ENCODE results near the gene ITCH.
"Not testable (repeated sequence)": the region's sequence is repeated elsewhere in the genome, so short reads cannot be mapped to it uniquely, and the experiment has no call there.

The ITCH gene

GRCh38 chr20:34432663-34433062 is 69.6 kb downstream of the ITCH start:
- DNase-seq; H3K9me3 ChIP-seq (ENCODE audit: control extremely low read depth in 1 of 5, control insufficient read depth in 4 of 5, insufficient read depth in 2 of 5, low read depth in 1 of 5, low read length in 4 of 5); H3K27ac ChIP-seq (ENCODE audit: insufficient read depth in 1 of 2, low read depth in 1 of 2, low read length in 2 of 2, poor library complexity in 1 of 2, severe bottlenecking in 2 of 2); H3K27me3 ChIP-seq (replicated peaks in 2 of 5; ENCODE audit: control insufficient read depth in 4 of 5, insufficient read depth in 5 of 5, low read length in 4 of 5); H3K4me3 ChIP-seq (ENCODE audit: control insufficient read depth in 1 of 7, extremely low read depth in 1 of 7, insufficient read depth in 4 of 7, low read depth in 2 of 7, low read length in 6 of 7); POLR2A ChIA-PET: not testable (repeated sequence)
- CTCF ChIA-PET, result interaction anchor here (0.8 kb wide), 1 partner anchor 12 kb away, joined by 5 read pairs; no protein-coding TSS in a partner anchor
- 80% methylated on average over 1 of the region's 6 CpGs for WGBS (ENCODE audit: insufficient coverage)
- Histone ChIP-seq H3K36me3 (ENCODE audit: control insufficient read depth in 4 of 4, insufficient read depth in 4 of 4, low read length in 3 of 4) (peaks cover 2 to 22% (median 8%) of the 10 kb centered on the region in 4 experiments), H3K4me1 (ENCODE audit: control extremely low read depth in 1 of 4, control insufficient read depth in 4 of 4, insufficient read depth in 4 of 4, low read length in 3 of 4) (peaks cover under 1 to 15% (median 9%) of the 10 kb centered on the region in 4 experiments)

- no peaks in the 10 kb centered on the region for H3K27me3 ChIP-seq (replicated peaks in 2 of 5; ENCODE audit: control insufficient read depth in 4 of 5, insufficient read depth in 5 of 5, low read length in 4 of 5)
- no peaks in the 10 kb centered on the region for H3K9me3 ChIP-seq (ENCODE audit: control extremely low read depth in 1 of 5, control insufficient read depth in 4 of 5, insufficient read depth in 2 of 5, low read depth in 1 of 5, low read length in 4 of 5)
- 100% methylated on average over 2 of the region's 5 CpGs for WGBS (ENCODE audit: insufficient coverage)
- CTCF ChIA-PET, result no interaction called here
- POLR2A ChIA-PET, result no interaction called here
- H3K4me3 ChIP-seq (ENCODE audit: control insufficient read depth in 1 of 7, extremely low read depth in 1 of 7, insufficient read depth in 4 of 7, low read depth in 2 of 7, low read length in 6 of 7), result no peak overlapping the region
- H3K4me1 ChIP-seq (ENCODE audit: control extremely low read depth in 1 of 4, control insufficient read depth in 4 of 4, insufficient read depth in 4 of 4, low read length in 3 of 4), result peaks cover 2 to 19% (median 12%) of the 10 kb centered on the region in 4 experiments
- DNase-seq, result no peak
- H3K36me3 ChIP-seq (ENCODE audit: control insufficient read depth in 4 of 4, insufficient read depth in 4 of 4, low read length in 3 of 4), result peaks cover 2 to 28% (median 12%) of the 10 kb centered on the region in 4 experiments
- no peak overlapping the region for H3K27ac ChIP-seq (ENCODE audit: insufficient read depth in 1 of 2, low read depth in 1 of 2, low read length in 2 of 2, poor library complexity in 1 of 2, severe bottlenecking in 2 of 2)
Measured at GRCh38 chr20:34433391-34433790, 70.3 kb downstream of the ITCH start.

GRCh38 chr20:34435589-34435988 is 72.5 kb downstream of the ITCH start:
- Histone ChIP-seq H3K36me3 (ENCODE audit: control insufficient read depth in 4 of 4, insufficient read depth in 4 of 4, low read length in 3 of 4) (peaks cover 5 to 35% (median 21%) of the 10 kb centered on the region in 4 experiments), H3K27ac (ENCODE audit: insufficient read depth in 1 of 2, low read depth in 1 of 2, low read length in 2 of 2, poor library complexity in 1 of 2, severe bottlenecking in 2 of 2) (peak overlapping the region in 1 of 2 experiments; percentile 56), H3K27me3 (replicated peaks in 2 of 5; ENCODE audit: control insufficient read depth in 4 of 5, insufficient read depth in 5 of 5, low read length in 4 of 5) (no peaks in the 10 kb centered on the region), H3K4me3 (ENCODE audit: control insufficient read depth in 1 of 7, extremely low read depth in 1 of 7, insufficient read depth in 4 of 7, low read depth in 2 of 7, low read length in 6 of 7) (no peak overlapping the region), H3K9me3 (ENCODE audit: control extremely low read depth in 1 of 5, control insufficient read depth in 4 of 5, insufficient read depth in 2 of 5, low read depth in 1 of 5, low read length in 4 of 5) (no peaks in the 10 kb centered on the region), H3K4me1 (ENCODE audit: control extremely low read depth in 1 of 4, control insufficient read depth in 4 of 4, insufficient read depth in 4 of 4, low read length in 3 of 4) (peaks cover 2 to 19% (median 14%) of the 10 kb centered on the region in 4 experiments)
- 75% methylated on average over 1 of the region's 1 CpG for WGBS (ENCODE audit: insufficient coverage)
- ChIA-PET CTCF (interaction anchor here (1.2 to 2.2 kb wide), 2 partner anchors 42 to 123 kb away, joined by 3 to 10 read pairs; no protein-coding TSS in a partner anchor), POLR2A (no interaction called here)
- no peak for DNase-seq

GRCh38 chr20:34437330-34437986 is 74.4 kb downstream of the ITCH start:
- Histone ChIP-seq H3K9me3 (ENCODE audit: control extremely low read depth in 1 of 5, control insufficient read depth in 4 of 5, insufficient read depth in 2 of 5, low read depth in 1 of 5, low read length in 4 of 5) (no peaks in the 10 kb centered on the region), H3K4me1 (ENCODE audit: control extremely low read depth in 1 of 4, control insufficient read depth in 4 of 4, insufficient read depth in 4 of 4, low read length in 3 of 4) (peaks cover 2 to 19% (median 14%) of the 10 kb centered on the region in 4 experiments), H3K27ac (ENCODE audit: insufficient read depth in 1 of 2, low read depth in 1 of 2, low read length in 2 of 2, poor library complexity in 1 of 2, severe bottlenecking in 2 of 2) (peak overlapping the region in 1 of 2 experiments; percentile 40), H3K27me3 (replicated peaks in 2 of 5; ENCODE audit: control insufficient read depth in 4 of 5, insufficient read depth in 5 of 5, low read length in 4 of 5) (no peaks in the 10 kb centered on the region), H3K36me3 (ENCODE audit: control insufficient read depth in 4 of 4, insufficient read depth in 4 of 4, low read length in 3 of 4) (peaks cover 8 to 46% (median 29%) of the 10 kb centered on the region in 4 experiments), H3K4me3 (ENCODE audit: control insufficient read depth in 1 of 7, extremely low read depth in 1 of 7, insufficient read depth in 4 of 7, low read depth in 2 of 7, low read length in 6 of 7) (peak overlapping the region in 2 of 7 experiments; percentile 25 to 38)
- WGBS (ENCODE audit: insufficient coverage), result 74% methylated on average over 4 of the region's 6 CpGs
- DNase-seq, result peak in 1 of 3 donors; percentile 14
- ChIA-PET POLR2A (interaction anchor here (0.7 kb wide), 1 partner anchor 37 kb away, joined by 4 read pairs; no protein-coding TSS in a partner anchor), CTCF (interaction anchor here (0.6 to 2.2 kb wide), 6 partner anchors 10 to 572 kb away, joined by 3 to 10 read pairs (median 4); no protein-coding TSS in a partner anchor)

GRCh38 chr20:34439168-34439567 is 76.1 kb downstream of the ITCH start:
- peaks cover 8 to 52% (median 33%) of the 10 kb centered on the region in 4 experiments for H3K36me3 ChIP-seq (ENCODE audit: control insufficient read depth in 4 of 4, insufficient read depth in 4 of 4, low read length in 3 of 4)
- ChIA-PET CTCF (interaction anchor here (2.2 kb wide), 1 partner anchor 15 kb away, joined by 4 read pairs; no protein-coding TSS in a partner anchor), POLR2A (no interaction called here)
- no peak overlapping the region for H3K4me3 ChIP-seq (ENCODE audit: control insufficient read depth in 1 of 7, extremely low read depth in 1 of 7, insufficient read depth in 4 of 7, low read depth in 2 of 7, low read length in 6 of 7)
- H3K9me3 ChIP-seq (ENCODE audit: control extremely low read depth in 1 of 5, control insufficient read depth in 4 of 5, insufficient read depth in 2 of 5, low read depth in 1 of 5, low read length in 4 of 5), result no peaks in the 10 kb centered on the region
- H3K27me3 ChIP-seq (replicated peaks in 2 of 5; ENCODE audit: control insufficient read depth in 4 of 5, insufficient read depth in 5 of 5, low read length in 4 of 5), result no peaks in the 10 kb centered on the region
- 100% methylated on average over 1 of the region's 5 CpGs for WGBS (ENCODE audit: insufficient coverage)
- peaks cover 2 to 19% (median 14%) of the 10 kb centered on the region in 4 experiments for H3K4me1 ChIP-seq (ENCODE audit: control extremely low read depth in 1 of 4, control insufficient read depth in 4 of 4, insufficient read depth in 4 of 4, low read length in 3 of 4)
- H3K27ac ChIP-seq (ENCODE audit: insufficient read depth in 1 of 2, low read depth in 1 of 2, low read length in 2 of 2, poor library complexity in 1 of 2, severe bottlenecking in 2 of 2), result no peak overlapping the region
- DNase-seq, result no peak

- H3K27me3 ChIP-seq (replicated peaks in 2 of 5; ENCODE audit: control insufficient read depth in 4 of 5, insufficient read depth in 5 of 5, low read length in 4 of 5); POLR2A ChIA-PET; H3K9me3 ChIP-seq (ENCODE audit: control extremely low read depth in 1 of 5, control insufficient read depth in 4 of 5, insufficient read depth in 2 of 5, low read depth in 1 of 5, low read length in 4 of 5); DNase-seq; H3K4me3 ChIP-seq (ENCODE audit: control insufficient read depth in 1 of 7, extremely low read depth in 1 of 7, insufficient read depth in 4 of 7, low read depth in 2 of 7, low read length in 6 of 7); H3K27ac ChIP-seq (ENCODE audit: insufficient read depth in 1 of 2, low read depth in 1 of 2, low read length in 2 of 2, poor library complexity in 1 of 2, severe bottlenecking in 2 of 2); CTCF ChIA-PET: not testable (repeated sequence)
- Histone ChIP-seq H3K36me3 (ENCODE audit: control insufficient read depth in 4 of 4, insufficient read depth in 4 of 4, low read length in 3 of 4) (peaks cover 11 to 70% (median 48%) of the 10 kb centered on the region in 4 experiments), H3K4me1 (ENCODE audit: control extremely low read depth in 1 of 4, control insufficient read depth in 4 of 4, insufficient read depth in 4 of 4, low read length in 3 of 4) (peaks cover 5 to 26% (median 17%) of the 10 kb centered on the region in 4 experiments)
- WGBS (ENCODE audit: insufficient coverage), result 100% methylated on average over 3 of the region's 3 CpGs
Measured at GRCh38 chr20:34441423-34441822, 78.3 kb downstream of the ITCH start.

GRCh38 chr20:34443546-34443945 is 80.5 kb downstream of the ITCH start:
- H3K4me3 ChIP-seq (ENCODE audit: control insufficient read depth in 1 of 7, extremely low read depth in 1 of 7, insufficient read depth in 4 of 7, low read depth in 2 of 7, low read length in 6 of 7), result no peak overlapping the region
- peaks cover 15 to 74% (median 49%) of the 10 kb centered on the region in 4 experiments for H3K36me3 ChIP-seq (ENCODE audit: control insufficient read depth in 4 of 4, insufficient read depth in 4 of 4, low read length in 3 of 4)
- no peaks in the 10 kb centered on the region for H3K9me3 ChIP-seq (ENCODE audit: control extremely low read depth in 1 of 5, control insufficient read depth in 4 of 5, insufficient read depth in 2 of 5, low read depth in 1 of 5, low read length in 4 of 5)
- peaks cover 0 to 13% (median 5%) of the 10 kb centered on the region in 4 experiments for H3K4me1 ChIP-seq (ENCODE audit: control extremely low read depth in 1 of 4, control insufficient read depth in 4 of 4, insufficient read depth in 4 of 4, low read length in 3 of 4)
- no CpG with 5 or more reads among the region's 3 CpGs for whole genome bisulfite sequencing (ENCODE audit: insufficient coverage)
- no peak for DNase-seq
- POLR2A ChIA-PET, result no interaction called here
- no peaks in the 10 kb centered on the region for H3K27me3 ChIP-seq (replicated peaks in 2 of 5; ENCODE audit: control insufficient read depth in 4 of 5, insufficient read depth in 5 of 5, low read length in 4 of 5)
- CTCF ChIA-PET, result interaction anchor here (1.3 to 1.4 kb wide), 2 partner anchors 80 to 131 kb away, joined by 3 read pairs; no protein-coding TSS in a partner anchor
- H3K27ac ChIP-seq (ENCODE audit: insufficient read depth in 1 of 2, low read depth in 1 of 2, low read length in 2 of 2, poor library complexity in 1 of 2, severe bottlenecking in 2 of 2), result no peak overlapping the region

All from common myeloid progenitor, CD34-positive (primary cell).